Kidney (tissue), 14 donors: ENCODE measurements around the gene ZDHHC14. TPM values are rescaled to one million over a fixed set of nuclear protein-coding genes. Genes with fewer than 3 reads are reported as not detected.

Experiments used
- DNase-seq, 5 donors: peaks; one replicate each; pipeline ENCODE4 v3.0.0-alpha.2; 2013 to 2020
- FAIRE-seq: peaks from 2 replicates; lab custom pipeline; 2012; peaks lifted over from hg19 to GRCh38; lab: Jason Lieb, UNC
- H3K27ac ChIP-seq, 2 donors: one replicate each; pipeline ENCODE4 v1.7.0; 2013; ENCODE audit warnings: low read depth in 2 of 2, low read length in 2 of 2, inconsistent platforms in 1 of 2
- H3K27me3 ChIP-seq: one replicate; pipeline ENCODE4 v1.7.1; 2013; ENCODE audit warnings: low read length, inconsistent platforms; ENCODE audit not compliant: control insufficient read depth, insufficient read depth
- H3K36me3 ChIP-seq, 3 donors: one replicate each; pipeline versions ENCODE4 v1.7.0 to v1.7.1; 2013; ENCODE audit warnings: low read length in 3 of 3, control low read depth in 1 of 3, inconsistent platforms in 1 of 3; ENCODE audit not compliant: insufficient read depth in 3 of 3, control insufficient read depth in 2 of 3
- H3K4me1 ChIP-seq, 3 donors: one replicate each; pipeline versions ENCODE4 v1.7.0 to v1.7.1; 2013; ENCODE audit warnings: low read length in 3 of 3, inconsistent platforms in 1 of 3, low read depth in 1 of 3; ENCODE audit not compliant: control insufficient read depth in 2 of 3, insufficient read depth in 2 of 3
- H3K4me3 ChIP-seq, 3 donors: one replicate each; pipeline versions ENCODE4 v1.7.0 to v1.8.1; 2013; ENCODE audit warnings: low read length in 3 of 3, control low read depth in 1 of 3, inconsistent platforms in 1 of 3
- H3K9ac ChIP-seq, 3 donors: one replicate each; pipeline versions ENCODE4 v1.7.0 to v1.7.1; 2013; ENCODE audit warnings: low read length in 3 of 3, control low read depth in 1 of 3, inconsistent platforms in 1 of 3
- H3K9me3 ChIP-seq, 3 donors: one replicate each; pipeline versions ENCODE4 v1.7.0 to v1.7.1; 2013; ENCODE audit warnings: low read length in 3 of 3, control low read depth in 1 of 3, inconsistent platforms in 1 of 3; ENCODE audit not compliant: control insufficient read depth in 2 of 3, insufficient read depth in 1 of 3
- CTCF ChIP-seq: IDR thresholded peaks from 3 replicates; pipeline ENCODE4 v1.5.1; 2012; ENCODE audit warnings: mild to moderate bottlenecking, moderate library complexity, borderline replicate concordance; ENCODE audit not compliant: insufficient read depth; ENCODE audit errors: extremely low read depth
- intact Hi-C: fragments of 100-400 bp; cut with DNase I; formaldehyde crosslinking; loops from one replicate; pipeline ENCODE4 v1.11.1; 2022
- polyA plus RNA-seq: library from polyadenylated mRNA; stranded (reverse); fragments of 350-450 nt; fragmentation: Illumina TruSeq; extraction: RNeasy Lipid Tissue Mini Kit (QIAGEN cat#74804); gene quantifications from one replicate; pipeline ENCODE4 v1.2.3, GENCODE V29; 2014; ENCODE audit warnings: low read depth, low replicate concordance; ENCODE audit not compliant: insufficient read depth
- total RNA-seq: library from RNA; stranded (reverse); fragmentation: NEBNext Ultra II Directional; extraction: Animal tissue kit (Norgen Biotek cat#: 25700); gene quantifications from one replicate; pipeline ENCODE4 v1.2.1, GENCODE V29; 2021
- donor health status: control.
- donor health status: control.
- donor health status: control.
- donor health status: control.
- donor health status: control.
- donor health status: DM: yes; HTN: yes; CAD: no.
- donor health status: Normal renal cell carcinoma (clear cell type).

Gene ZDHHC14
- total and polyA plus RNA-seq, 2 donors from 2014 or later: 13.5 to 26.7 TPM

- no peak for FAIRE-seq
- H3K36me3 ChIP-seq: peaks cover 0 to 8% (median 0%) of the 10 kb centered on the region in 3 donors
- H3K4me1 ChIP-seq: no peaks in the 10 kb centered on the region
- intact Hi-C loops: no loop called here
- TF ChIP-seq CTCF: no peak
- no peaks in the 10 kb centered on the region for H3K9me3 ChIP-seq
- no peak overlapping the region for H3K4me3 ChIP-seq
- no peak overlapping the region for H3K9ac ChIP-seq
- no peak overlapping the region for H3K27ac ChIP-seq
- H3K27me3 ChIP-seq: no peaks in the 10 kb centered on the region
- no peak for DNase-seq
These were observed 266.4 kb downstream of the ZDHHC14 start for GRCh38 chr6:157647261-157647915.

- FAIRE-seq (no peak), DNase-seq (no peak)
- TF ChIP-seq CTCF: no peak
- H3K27ac ChIP-seq: no peak overlapping the region
- no peaks in the 10 kb centered on the region for H3K9me3 ChIP-seq
- intact Hi-C loops: no loop called here
- H3K36me3 ChIP-seq: peaks cover 0 to 13% (median 0%) of the 10 kb centered on the region in 3 donors
- H3K4me1 ChIP-seq: no peaks in the 10 kb centered on the region
- no peaks in the 10 kb centered on the region for H3K27me3 ChIP-seq
- no peak overlapping the region for H3K9ac ChIP-seq
- no peak overlapping the region for H3K4me3 ChIP-seq
These were observed 267.6 kb downstream of the ZDHHC14 start for GRCh38 chr6:157648561-157648960.

GRCh38 chr6:157649311-157650260 is 268.6 kb downstream of the ZDHHC14 start:
- Histone ChIP-seq H3K9ac (no peak overlapping the region), H3K9me3 (no peaks in the 10 kb centered on the region), H3K4me1 (no peaks in the 10 kb centered on the region), H3K4me3 (no peak overlapping the region), H3K36me3 (peaks cover 0 to 13% (median 0%) of the 10 kb centered on the region in 3 donors), H3K27ac (no peak overlapping the region), H3K27me3 (no peaks in the 10 kb centered on the region)
- DNase-seq (peak in 1 of 5 donors; percentile 37), FAIRE-seq (no peak)
- no peak for TF ChIP-seq CTCF
- intact Hi-C loops: no loop called here
